ENCODE measurements around the gene GEN1.

Gene GEN1

DNA sequence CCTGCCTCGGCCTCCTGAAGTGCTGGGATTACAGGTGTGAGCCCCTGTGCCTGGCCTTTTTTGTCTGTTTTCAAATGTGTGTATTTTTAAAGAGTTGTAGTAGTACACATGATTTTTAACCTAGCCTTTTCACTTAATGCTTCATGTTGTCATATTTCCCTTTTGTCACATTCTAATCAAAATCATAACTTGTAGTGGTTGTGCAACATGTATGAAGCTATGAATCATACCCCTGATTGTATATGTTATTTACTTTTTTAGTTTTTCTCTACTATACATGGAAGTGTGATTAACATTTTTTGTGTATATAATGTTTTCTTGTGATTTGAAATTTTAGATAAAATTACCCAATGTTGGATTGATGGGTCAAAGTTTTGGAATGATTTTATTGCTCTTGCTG, 8.5 kb downstream of the GEN1 start:
- DNase-seq (ENCODE audit: low read depth) = no peak
- TF ChIP-seq, protein P1, sequence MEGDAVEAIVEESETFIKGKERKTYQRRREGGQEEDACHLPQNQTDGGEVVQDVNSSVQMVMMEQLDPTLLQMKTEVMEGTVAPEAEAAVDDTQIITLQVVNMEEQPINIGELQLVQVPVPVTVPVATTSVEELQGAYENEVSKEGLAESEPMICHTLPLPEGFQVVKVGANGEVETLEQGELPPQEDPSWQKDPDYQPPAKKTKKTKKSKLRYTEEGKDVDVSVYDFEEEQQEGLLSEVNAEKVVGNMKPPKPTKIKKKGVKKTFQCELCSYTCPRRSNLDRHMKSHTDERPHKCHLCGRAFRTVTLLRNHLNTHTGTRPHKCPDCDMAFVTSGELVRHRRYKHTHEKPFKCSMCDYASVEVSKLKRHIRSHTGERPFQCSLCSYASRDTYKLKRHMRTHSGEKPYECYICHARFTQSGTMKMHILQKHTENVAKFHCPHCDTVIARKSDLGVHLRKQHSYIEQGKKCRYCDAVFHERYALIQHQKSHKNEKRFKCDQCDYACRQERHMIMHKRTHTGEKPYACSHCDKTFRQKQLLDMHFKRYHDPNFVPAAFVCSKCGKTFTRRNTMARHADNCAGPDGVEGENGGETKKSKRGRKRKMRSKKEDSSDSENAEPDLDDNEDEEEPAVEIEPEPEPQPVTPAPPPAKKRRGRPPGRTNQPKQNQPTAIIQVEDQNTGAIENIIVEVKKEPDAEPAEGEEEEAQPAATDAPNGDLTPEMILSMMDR (IDR thresholded peaks at IDR 0.05; ENCODE audit: control insufficient read depth, extremely low read depth, insufficient read depth) = no peak
- no peak overlapping the region for H3K4me3 ChIP-seq (ENCODE audit: low read depth, low read length)

DNA sequence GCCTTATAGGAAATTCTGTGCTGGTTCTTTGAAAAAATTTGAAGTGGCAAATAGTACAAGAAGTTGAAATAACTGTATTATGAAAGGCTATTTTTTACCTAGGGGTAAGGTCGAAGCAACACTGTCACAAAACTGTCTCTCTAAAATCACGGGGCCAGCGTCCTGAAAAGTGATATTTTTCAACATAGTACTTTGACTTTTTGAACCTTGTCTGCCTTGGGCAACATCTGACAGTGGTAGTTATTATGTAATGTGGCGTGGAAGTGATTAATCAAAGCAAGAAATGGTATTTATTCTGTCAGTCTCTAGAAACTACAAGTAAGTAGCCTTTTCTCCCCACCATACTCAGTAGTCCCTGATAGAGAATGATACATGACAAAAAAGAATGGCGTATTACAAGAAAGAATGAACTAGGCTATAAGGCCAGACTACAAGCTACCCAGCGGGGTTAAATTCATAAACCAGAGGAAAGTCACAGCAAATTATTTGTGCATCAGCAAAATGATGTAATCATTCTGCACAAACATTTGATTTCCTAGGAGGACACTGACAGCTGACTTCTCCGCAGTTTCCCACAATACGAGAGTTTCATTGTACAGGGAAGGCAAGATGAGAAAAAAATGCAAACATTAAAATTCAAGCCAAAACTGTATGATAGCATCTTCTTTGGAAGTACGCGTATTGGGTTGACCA, 9.8 kb downstream of the GEN1 start:
- no peak overlapping the region for H3K4me3 ChIP-seq (ENCODE audit: low read depth, low read length)
- TF ChIP-seq, protein P1 (IDR thresholded peaks at IDR 0.05; ENCODE audit: control insufficient read depth, extremely low read depth, insufficient read depth) = no peak
- DNase-seq (ENCODE audit: low read depth) = no peak

DNA sequence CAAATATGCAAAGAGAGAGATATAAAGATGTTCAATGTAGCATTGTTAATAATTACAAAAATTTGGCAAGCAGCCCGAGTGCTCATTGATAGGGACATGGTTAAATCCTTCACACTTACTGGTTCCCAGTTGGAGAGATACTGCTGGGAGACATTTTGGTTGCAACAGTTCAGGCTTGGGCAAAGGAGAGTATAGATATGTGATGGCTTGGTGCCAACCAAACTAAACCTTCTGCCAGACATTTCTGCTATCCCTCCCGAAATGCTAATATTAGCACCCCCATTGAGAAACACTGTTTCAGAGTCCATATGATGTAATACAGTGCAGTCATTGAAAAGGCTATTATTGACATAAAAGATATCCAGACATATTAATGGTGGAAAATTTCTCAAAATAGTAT, 11.5 kb downstream of the GEN1 start:
- TF ChIP-seq, protein P1 (IDR thresholded peaks at IDR 0.05; ENCODE audit: control insufficient read depth, extremely low read depth, insufficient read depth) = no peak
- no peak for DNase-seq (ENCODE audit: low read depth)
- H3K4me3 ChIP-seq (ENCODE audit: low read depth, low read length) = no peak overlapping the region

DNA sequence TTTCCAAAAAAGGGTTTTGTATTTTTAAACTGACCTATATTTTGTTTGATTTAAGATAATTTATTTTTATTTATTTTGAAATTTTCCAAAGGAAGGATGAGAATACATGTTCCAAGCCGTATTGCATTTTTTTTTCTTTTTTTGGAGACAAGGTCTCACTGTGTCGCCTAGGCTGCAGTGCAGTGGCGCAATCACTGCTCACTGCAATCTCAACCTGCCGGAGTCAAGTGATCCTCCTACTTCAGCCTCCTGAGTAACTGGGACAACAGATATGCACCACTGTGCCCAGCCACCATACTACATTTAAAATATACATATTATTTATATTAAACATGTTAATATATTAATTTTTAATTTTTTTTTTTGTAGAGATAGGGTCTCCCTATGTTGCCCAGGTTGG, 15.0 kb downstream of the GEN1 start:
- TF ChIP-seq, protein P1 (IDR thresholded peaks at IDR 0.05; ENCODE audit: control insufficient read depth, extremely low read depth, insufficient read depth) = no peak
- no peak overlapping the region for H3K4me3 ChIP-seq (ENCODE audit: low read depth, low read length)
- DNase-seq (ENCODE audit: low read depth) = no peak

DNA sequence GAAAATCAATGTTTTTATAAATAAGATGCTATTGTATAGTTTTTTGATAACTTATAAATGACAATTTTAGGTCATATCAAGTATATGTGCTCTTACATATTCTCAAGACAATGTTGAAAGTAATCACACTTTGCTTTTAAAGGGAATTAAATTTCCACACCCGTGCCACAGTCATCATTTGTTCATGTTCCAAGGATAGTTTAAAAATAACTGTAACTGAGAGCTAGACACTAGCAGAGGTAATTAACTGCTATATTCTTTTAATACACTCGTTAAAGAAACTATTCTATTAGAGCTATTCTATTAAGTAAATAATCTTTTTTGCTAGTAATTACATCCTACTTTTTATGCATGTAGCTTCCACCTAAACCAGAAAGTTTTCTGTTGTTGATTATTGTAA, 18.0 kb downstream of the GEN1 start:
- H3K4me3 ChIP-seq (ENCODE audit: low read depth, low read length) = no peak overlapping the region
- no peak for DNase-seq (ENCODE audit: low read depth)
- TF ChIP-seq, protein P1 (IDR thresholded peaks at IDR 0.05; ENCODE audit: control insufficient read depth, extremely low read depth, insufficient read depth) = no peak

DNA sequence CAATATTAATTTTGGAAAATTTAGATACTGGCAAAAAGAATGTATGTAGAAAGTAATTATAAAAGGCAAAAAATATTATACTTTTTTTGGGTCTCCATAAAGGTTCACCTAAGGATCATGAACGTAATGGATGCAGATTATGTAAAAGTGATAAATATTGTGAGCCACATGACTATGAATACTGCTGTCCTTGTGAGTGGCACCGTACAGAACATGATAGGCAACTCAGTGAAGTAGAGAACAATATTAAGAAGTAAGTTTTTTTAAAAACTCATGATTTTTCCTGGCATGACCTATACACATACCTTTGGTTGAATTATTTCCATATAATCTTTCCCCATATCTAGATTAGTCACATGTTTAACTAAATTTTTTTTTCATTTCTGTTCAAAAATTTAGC, 18.6 kb downstream of the GEN1 start:
- H3K4me3 ChIP-seq (ENCODE audit: low read depth, low read length) = no peak overlapping the region
- TF ChIP-seq, protein P1 (IDR thresholded peaks at IDR 0.05; ENCODE audit: control insufficient read depth, extremely low read depth, insufficient read depth) = no peak
- no peak for DNase-seq (ENCODE audit: low read depth)

DNA sequence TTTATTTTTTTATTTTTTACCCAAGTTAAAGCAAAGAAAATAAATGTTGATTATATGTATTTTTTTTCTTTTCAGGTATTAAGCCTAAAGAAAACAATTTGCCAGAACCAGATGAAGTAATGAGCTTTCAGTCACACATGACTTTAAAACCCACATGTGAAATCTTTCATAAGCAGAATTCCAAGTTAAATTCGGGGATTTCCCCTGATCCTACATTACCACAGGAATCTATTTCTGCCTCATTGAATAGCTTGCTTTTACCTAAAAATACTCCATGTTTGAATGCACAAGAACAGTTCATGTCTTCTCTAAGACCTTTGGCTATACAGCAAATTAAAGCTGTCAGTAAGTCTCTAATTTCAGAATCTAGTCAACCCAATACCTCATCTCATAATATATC, 26.6 kb downstream of the GEN1 start:
- no peak overlapping the region for H3K4me3 ChIP-seq (ENCODE audit: low read depth, low read length)
- TF ChIP-seq, protein P1 (IDR thresholded peaks at IDR 0.05; ENCODE audit: control insufficient read depth, extremely low read depth, insufficient read depth) = no peak
- DNase-seq (ENCODE audit: low read depth) = no peak

Measured in LNCaP clone FGC (cell line).